Fibroblast of pulmonary artery (primary cell): ENCODE measurements around the gene TLK1.

Experiments
- DNase-seq: peaks from one replicate; pipeline ENCODE4 v3.0.0-alpha.2; 2010; ENCODE audit warnings: low read depth
- H3K4me3 ChIP-seq: replicated peaks from 2 replicates; pipeline ENCODE4 v1.5.1; 2011; ENCODE audit warnings: low read depth, mild to moderate bottlenecking, control low read depth, low read length, moderate library complexity
- TF ChIP-seq, protein P1 (sequence below): IDR thresholded peaks from 2 replicates; pipeline ENCODE4 v1.5.1; 2011; ENCODE audit warnings: mild to moderate bottlenecking, control low read depth, low read length, inconsistent platforms; ENCODE audit errors: missing control alignments

TLK1 gene

DNA sequence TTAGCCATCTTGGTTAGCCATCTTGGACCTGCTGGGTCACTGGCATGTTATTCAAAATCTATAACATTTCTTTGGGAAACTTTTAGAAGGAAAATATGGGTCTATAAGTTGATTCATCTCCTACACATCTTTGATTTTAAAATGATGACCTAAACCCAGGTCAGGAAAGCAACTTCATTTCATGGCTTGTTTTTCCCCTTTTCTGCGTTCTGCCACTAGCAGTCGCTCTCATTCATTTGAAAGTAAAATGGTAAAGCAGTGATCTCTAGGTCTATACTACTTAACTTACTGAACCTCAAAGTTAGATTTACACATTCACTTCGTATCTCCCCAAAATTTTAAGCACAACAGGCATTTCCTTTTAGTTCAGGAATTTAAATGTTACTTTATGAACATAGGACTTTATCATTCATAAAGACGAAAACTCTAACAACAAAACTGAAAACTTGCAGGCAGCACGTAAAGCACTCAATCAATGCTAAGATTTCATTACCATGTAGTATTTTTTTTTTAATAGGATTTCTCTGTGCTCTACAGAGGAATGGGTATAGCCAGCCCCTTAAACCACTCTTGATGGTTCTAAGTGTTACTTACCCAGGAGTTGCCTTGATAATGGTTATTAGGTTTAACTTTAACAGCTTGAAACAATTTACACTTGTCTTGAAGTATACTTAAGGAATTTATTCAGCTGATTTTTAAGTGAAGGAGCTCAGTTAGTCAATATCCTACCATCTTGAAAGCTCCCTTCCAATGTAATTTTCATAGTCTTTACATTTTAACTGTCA lies 169.1 kb downstream of the TLK1 start:
- DNase-seq, result no peak
- TF ChIP-seq, protein P1, sequence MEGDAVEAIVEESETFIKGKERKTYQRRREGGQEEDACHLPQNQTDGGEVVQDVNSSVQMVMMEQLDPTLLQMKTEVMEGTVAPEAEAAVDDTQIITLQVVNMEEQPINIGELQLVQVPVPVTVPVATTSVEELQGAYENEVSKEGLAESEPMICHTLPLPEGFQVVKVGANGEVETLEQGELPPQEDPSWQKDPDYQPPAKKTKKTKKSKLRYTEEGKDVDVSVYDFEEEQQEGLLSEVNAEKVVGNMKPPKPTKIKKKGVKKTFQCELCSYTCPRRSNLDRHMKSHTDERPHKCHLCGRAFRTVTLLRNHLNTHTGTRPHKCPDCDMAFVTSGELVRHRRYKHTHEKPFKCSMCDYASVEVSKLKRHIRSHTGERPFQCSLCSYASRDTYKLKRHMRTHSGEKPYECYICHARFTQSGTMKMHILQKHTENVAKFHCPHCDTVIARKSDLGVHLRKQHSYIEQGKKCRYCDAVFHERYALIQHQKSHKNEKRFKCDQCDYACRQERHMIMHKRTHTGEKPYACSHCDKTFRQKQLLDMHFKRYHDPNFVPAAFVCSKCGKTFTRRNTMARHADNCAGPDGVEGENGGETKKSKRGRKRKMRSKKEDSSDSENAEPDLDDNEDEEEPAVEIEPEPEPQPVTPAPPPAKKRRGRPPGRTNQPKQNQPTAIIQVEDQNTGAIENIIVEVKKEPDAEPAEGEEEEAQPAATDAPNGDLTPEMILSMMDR, result peak; percentile 33

DNA sequence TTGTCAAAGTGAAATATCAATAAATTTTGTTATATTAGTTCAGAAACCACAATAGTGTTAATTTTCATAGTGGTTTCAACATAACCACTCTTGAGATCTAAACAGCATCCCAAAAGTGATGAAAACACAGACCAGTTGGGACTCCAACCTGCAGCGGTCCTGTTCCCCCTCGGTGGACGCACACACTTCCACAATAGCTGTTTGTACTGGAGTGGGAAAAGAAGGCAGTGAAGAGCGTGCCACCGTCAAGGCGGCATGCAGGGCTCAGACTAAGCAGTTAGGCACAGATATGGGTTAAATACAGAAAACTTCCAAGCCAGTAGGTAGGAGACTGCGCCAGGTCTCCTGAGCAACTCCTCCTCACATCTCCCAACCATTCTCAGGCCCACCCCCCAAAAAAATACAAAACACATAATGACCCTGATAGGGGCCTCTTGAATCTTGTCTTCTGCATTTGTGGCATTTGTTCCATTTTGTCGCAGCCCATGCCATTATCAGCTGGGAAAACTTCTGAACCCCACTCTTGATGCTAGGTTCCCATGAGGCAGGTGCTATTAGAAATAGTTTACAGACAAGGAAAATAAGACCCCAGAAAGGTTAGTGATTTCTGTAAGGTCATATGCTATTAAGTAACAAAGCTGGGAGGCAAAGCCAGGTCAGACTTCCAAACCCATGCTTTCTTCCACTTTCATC lies 174.0 kb downstream of the TLK1 start:
- TF ChIP-seq, protein P1, result no peak
- no peak overlapping the region for H3K4me3 ChIP-seq
- no peak for DNase-seq

More for the DNA sequence above, 169.1 kb downstream of the TLK1 start:
- no peak overlapping the region for H3K4me3 ChIP-seq

DNA sequence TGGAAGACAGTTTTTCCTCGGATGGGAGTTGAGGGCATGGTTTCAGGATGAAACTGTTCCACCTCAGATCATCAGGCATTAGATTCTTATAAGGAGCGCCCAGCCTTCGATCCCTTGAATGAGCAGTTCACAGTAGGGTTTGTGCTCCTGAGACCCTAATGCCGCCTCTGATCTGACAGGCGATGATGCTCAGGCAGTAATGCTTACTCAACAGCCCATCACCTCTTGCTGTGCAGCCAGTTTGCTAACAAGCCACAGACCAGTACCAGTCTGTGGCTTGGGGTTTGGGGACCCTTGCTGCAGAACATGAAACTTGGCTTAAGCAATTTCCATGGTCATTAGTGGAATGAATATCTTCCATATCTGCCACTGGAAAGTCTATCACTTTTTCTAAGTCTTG lies 175.3 kb downstream of the TLK1 start:
- TF ChIP-seq, protein P1, result no peak
- H3K4me3 ChIP-seq, result no peak overlapping the region
- no peak for DNase-seq

DNA sequence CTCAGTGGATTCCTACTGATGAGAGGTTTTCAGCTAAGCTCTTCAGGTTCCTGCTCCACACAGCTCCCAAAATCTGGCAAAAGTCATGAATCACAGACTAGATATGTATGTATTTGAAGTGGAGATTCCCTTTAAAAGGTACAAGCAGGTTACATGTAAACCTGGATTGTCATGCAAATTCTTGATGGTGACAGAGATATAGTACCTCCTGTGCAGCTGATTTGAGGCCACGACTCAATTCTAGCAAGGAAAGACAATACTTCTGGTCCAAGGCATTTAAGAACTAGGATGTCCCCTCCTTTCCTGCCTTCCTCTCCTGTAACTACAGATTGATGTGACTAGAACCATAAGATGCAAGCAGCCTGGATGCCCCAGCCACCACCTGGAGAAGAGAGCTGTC lies 176.6 kb downstream of the TLK1 start:
- TF ChIP-seq, protein P1, result no peak
- DNase-seq, result no peak
- H3K4me3 ChIP-seq, result no peak overlapping the region

DNA sequence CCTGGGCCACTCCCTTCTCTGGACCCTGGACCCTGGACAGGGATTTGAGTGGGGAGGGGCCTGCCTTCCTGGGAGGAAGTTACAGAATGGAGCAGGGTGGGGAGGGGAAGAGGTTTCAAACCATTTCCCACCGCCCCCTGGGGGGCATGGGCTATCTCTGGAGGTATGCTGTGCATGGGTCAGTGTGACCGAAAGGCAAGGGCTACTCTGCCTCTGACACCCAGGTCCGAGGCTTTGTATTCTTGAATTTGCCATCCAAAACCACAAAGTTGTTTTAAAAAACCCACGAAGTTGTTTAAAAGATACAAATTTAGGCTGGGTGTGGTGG lies 184.8 kb downstream of the TLK1 start:
- DNase-seq, result no peak
- TF ChIP-seq, protein P1, result no peak

DNA sequence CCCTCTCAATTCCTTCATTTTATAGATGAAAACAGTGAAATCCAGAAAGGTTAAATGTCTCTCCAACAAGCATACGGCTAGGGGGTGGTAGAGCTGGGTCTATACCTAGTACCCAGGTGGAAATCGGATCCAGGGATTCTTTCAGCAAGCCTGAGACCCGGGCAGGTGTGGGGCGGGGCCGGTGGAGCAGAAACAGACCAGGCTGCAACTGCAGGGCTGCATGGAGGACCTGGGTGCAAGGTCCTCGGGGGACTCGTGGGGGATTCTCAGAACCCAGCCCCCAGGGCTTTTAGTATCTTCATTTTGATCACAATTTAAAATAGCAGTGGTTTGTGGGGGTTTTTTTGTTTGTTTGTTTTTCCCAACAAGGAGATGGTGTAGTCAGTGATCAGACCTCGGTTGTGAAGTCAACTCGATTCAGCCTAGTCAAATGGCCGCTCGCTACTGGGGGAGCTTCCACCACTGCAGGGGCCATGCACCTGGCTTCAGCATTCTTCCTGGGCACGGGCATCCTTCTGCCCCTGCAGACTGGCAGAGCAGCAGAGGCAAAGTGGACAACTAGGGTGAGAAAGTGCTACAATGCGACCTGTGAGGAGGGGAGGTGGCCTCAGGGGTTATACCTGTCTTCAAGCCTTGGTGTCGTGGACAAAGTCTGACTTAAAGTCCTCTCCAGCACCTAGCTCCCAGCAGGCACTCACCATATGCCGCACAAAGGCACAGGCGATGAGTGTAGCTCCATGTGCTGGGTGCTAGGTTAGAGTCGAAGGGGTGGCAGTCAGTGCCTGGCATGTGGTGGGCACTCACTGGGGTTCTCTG lies 185.4 kb downstream of the TLK1 start:
- TF ChIP-seq, protein P1, result no peak
- no peak overlapping the region for H3K4me3 ChIP-seq

More for the DNA sequence above, 184.8 kb downstream of the TLK1 start:
- no peak overlapping the region for H3K4me3 ChIP-seq

More for the DNA sequence above, 185.4 kb downstream of the TLK1 start:
- no peak for DNase-seq
